Activated CD8-positive, alpha-beta memory T cell treated with anti-CD3 and anti-CD28 coated beads for 36 hours (primary cell): ENCODE measurements around the gene KRTAP4-16. TPM values are rescaled to one million over a fixed set of nuclear protein-coding genes. Genes with fewer than 3 reads are reported as not detected.
"Not testable (repeated sequence)": the region's sequence is repeated elsewhere in the genome, so short reads cannot be mapped to it uniquely, and the experiment has no call there.

Source experiments
- CTCF ChIA-PET: fragments of 350-600 bp; sonication (Branson Sonifier 250); formaldehyde crosslinking; loops from one replicate; lab custom pipeline; 2021; ENCODE audit warnings: antibody characterized with exemption; lab: Charles Lee
- POLR2A ChIA-PET: fragments of 350-600 bp; sonication (Branson Sonifier 250); formaldehyde crosslinking; loops from one replicate; lab custom pipeline; 2021; ENCODE audit warnings: antibody characterized with exemption; lab: Charles Lee
- total RNA-seq, 2 experiments: library from RNA; stranded (reverse); gene quantifications; one replicate each; pipeline ENCODE4 v1.2.3, GENCODE V29; 2021

Gene KRTAP4-16
- total RNA-seq, 2 experiments from 2014 or later: not detected

- POLR2A ChIA-PET: no interaction called here
Observed at GRCh38 chr17:41121742-41122141, 19.7 kb upstream of the KRTAP4-16 start.

DNA sequence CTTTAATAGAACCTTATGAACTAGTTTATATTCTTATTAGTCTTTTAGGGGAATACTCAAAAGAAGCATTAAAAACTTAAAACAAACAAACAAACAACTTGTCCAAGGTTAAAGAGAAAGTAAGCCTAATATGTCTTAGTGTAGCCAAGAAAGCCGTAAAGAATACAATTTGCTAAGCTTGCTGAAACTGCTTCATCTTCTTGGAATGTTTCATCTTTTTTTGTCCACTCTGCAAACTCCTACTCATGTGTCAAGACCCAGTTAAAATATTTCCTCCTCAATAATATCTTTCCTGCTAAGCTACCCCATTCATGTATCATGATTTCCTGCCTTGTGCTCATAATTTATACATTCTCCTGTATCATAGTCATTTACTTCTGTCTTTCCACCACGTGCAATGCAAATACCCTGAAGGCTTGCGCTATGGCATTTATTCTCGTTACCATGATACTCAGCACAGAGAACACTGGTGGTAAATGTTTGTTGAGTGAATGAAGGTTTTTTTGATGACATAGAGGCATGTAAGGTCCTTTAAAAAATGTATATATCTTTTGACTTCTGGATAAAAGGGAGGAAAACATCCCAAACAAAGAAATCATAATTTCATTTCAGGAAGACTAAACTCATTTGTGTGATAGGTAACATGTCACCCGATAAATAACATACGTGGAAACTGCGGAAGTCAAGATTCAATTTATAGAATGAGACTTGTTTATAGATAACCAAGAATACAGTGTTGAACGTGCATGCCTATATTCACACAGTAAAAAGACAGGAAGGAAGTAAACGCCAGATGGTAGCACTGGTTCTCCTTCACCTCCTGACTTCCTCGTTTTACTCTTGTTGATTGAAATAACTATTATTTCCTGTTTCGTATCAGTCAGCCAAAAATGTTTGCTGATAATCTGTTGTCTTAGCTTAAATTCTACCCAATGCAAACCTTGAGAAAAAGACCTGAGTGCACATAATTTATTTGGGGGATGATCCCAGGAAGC is 18.0 kb upstream of the KRTAP4-16 start:
- CTCF ChIA-PET, POLR2A ChIA-PET: not testable (repeated sequence)

More at GRCh38 chr17:41121742-41122141, 19.7 kb upstream of the KRTAP4-16 start:
- CTCF ChIA-PET: no interaction called here

DNA sequence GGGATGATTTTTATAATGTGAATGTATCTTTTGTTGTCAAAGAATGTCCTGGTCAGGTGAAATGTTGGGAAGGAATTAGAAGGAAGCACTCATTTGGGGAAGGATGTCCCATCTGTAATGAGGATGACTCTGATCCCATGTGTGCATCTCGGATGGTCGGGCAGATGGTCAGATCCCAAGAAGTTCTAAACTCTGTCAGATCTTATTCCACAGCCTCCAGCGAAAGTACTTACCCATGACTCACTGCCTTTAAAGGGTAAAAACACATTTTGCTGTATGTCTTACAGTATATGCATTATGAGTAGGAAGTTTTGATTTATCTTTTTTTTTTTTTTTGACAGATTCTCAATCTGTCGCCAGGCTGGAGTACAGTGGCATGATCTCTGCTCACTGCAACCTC is 16.7 kb upstream of the KRTAP4-16 start:
- CTCF ChIA-PET: no interaction called here
- POLR2A ChIA-PET: no interaction called here

GRCh38 chr17:41117846-41118386 is 15.9 kb upstream of the KRTAP4-16 start, which contains the start of gene KRTAP4-11:
Gene KRTAP4-11 (minus strand): TSS chr17:41118373. CDS start chr17:41118315, 58 bp downstream.
- POLR2A ChIA-PET, CTCF ChIA-PET: not testable (repeated sequence)

GRCh38 chr17:41116297-41116696 is 14.3 kb upstream of the KRTAP4-16 start:
- ChIA-PET CTCF (no interaction called here), POLR2A (no interaction called here)

- CTCF ChIA-PET: no interaction called here
- POLR2A ChIA-PET: no interaction called here
Observed at GRCh38 chr17:41111151-41111885, 9.3 kb upstream of the KRTAP4-16 start.

DNA sequence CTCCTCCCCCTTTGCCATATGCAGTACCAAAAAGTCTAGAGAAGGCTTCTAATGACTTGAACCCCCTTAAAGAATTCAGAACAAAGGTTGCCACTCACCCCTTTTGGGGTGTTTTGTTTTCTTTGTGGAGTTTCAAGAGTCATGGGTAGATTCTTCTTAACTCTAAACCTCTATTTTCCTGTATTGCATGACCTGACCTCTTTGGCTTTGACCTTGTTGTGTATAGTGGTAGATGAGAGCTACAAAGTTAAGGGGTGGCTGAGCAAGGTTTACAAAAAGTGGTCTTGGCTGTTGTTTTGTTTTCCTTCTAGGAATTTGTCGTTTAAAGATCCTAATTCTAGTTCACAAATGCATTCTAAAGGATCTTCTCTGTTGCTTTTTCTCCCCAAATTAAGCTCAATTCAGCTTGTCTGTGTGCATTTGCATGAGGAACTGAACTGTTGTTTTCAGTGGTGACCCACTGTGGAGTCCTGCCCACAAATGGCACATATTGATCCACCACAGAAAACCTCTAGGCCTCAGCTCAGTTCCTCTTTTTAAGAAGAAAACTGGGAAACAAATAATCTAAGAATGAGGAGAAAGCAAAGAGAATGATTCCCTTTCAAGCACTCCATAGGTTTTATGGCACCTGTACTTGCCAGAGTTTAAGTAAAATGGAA is 6.8 kb upstream of the KRTAP4-16 start:
- POLR2A ChIA-PET, CTCF ChIA-PET: not testable (repeated sequence)

DNA sequence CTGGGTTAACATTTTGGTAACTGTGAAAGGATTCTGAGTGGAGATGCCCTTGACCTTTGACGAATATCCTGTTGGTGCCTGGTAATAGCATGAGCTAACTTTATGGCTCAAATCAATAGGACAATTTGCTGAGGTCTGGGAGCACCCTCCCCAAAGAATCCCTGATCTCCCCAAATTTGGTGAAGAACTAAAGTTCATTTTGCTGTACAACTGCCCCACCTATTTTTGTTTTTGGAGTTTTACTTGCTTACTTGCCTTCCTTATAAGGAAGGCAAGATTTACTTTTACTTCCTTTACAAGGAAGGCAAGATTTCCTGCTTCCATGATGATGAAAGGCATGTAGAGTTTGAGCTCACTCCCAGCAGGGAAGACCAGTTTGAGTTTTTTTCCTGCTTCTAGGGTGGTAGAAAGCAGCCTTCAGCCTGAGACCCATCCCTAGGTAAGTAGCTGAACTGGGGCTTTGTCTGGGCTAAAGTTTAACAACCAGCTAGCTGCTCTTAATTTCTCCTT is 6.0 kb upstream of the KRTAP4-16 start:
- POLR2A ChIA-PET: no interaction called here
- CTCF ChIA-PET: no interaction called here

GRCh38 chr17:41105347-41105746 is 3.3 kb upstream of the KRTAP4-16 start, which contains the start of gene KRTAP4-9:
Gene KRTAP4-9 (plus strand): TSS chr17:41105389. CDS start chr17:41105389, 0 bp downstream.
- CTCF ChIA-PET, POLR2A ChIA-PET: not testable (repeated sequence)

DNA sequence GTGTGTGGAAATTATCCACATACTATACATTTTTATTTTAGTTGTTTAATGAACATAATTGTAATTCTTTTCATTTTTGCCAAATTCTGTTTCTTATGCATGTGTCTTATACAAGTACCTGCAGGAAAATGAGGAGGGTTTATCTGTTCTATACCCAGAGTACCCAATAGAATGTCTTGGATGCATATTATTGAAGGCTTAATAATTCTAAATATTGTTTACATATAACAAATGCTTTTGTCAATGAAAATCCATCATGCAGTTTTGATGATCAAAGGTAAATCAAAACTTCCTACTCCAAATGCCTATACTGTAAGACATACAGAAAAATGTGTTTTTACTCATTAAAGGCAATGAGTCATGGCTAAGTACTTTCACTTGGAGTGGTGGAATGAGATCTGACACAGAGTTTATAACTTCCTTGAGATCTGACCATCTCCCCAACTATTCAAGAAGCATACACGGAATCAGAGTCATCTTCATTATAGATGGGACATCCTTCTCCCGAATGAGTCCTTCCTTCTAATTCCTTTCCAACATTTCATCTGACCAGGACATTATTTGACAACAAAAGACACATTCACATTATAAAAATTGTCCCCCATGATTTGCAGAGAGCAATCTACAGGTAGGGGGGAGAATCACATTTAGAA is 2.5 kb upstream of the KRTAP4-16 start:
- CTCF ChIA-PET, POLR2A ChIA-PET: not testable (repeated sequence)

- POLR2A ChIA-PET: no interaction called here
- CTCF ChIA-PET: no interaction called here
Observed at GRCh38 chr17:41103896-41104295, 1.9 kb upstream of the KRTAP4-16 start.

DNA sequence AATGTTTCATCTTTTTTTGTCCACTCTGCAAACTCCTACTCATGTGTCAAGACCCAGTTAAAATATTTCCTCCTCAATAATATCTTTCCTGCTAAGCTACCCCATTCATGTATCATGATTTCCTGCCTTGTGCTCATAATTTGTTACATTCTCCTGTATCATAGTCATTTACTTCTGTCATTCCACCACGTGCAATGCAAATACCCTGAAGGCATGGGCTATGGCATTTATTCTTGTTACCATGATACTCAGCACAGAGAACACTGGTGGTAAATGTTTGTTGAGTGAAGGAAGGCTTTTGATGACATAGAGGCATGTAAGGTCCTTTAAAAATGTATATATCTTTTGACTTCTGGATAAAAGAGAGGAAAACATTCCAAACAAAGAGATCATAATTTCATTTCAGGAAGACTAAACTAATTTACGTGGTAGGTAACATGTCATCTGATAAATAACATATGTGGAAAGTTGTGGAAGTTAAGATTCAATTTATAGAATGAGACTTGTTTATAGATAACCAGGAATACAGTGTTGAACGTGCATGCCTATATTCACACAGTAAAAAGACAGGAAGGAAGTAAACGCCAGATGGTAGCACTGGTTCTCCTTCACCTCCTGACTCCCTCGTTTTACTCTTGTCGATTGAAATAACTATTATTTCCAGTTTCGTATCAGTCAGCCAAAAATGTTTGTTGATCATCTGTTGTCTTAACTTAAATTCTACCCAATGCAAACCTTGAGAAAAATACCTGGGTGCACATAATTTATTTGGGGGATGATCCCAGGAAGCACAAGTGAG is 2.1 kb downstream of the KRTAP4-16 start:
- POLR2A ChIA-PET, CTCF ChIA-PET: not testable (repeated sequence)

- ChIA-PET POLR2A (no interaction called here), CTCF (no interaction called here)
Observed at GRCh38 chr17:41098481-41098880, 3.5 kb downstream of the KRTAP4-16 start.

- POLR2A ChIA-PET: no interaction called here
- CTCF ChIA-PET: no interaction called here
Observed at GRCh38 chr17:41098042-41098441, 4.0 kb downstream of the KRTAP4-16 start, which contains the start of gene KRTAP4-8. Gene KRTAP4-8 (minus strand): TSS chr17:41098142. CDS start chr17:41098084, 58 bp downstream.

- CTCF ChIA-PET: no interaction called here
- POLR2A ChIA-PET: no interaction called here
Observed at GRCh38 chr17:41096055-41096454, 6.0 kb downstream of the KRTAP4-16 start.

DNA sequence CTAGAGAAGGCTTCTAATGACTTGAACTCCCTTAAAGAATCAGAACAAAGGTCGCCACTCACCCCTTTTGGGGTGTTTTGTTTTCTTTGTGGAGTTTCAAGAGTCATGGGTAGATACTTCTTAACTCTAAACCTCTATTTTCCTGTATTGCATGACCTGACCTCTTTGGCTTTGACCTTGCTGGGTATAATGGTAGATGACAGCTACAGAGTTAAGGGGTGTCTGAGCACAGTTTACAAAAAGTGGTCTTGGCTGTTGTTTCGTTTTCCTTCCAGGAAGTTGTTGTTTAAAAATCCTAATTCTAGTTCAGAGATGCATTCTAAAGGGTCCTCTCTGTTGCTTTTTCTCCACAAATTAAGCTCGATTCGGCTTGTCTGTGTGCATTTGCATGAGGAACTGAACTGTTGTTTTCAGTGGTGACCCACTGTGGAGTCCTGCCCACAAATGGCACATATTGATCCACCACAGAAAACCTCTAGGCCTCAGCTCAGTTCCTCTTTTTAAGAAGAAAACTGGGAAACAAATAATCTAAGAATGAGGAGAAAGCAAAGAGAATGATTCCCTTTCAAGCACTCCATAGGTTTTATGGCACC is 13.2 kb downstream of the KRTAP4-16 start:
- POLR2A ChIA-PET, CTCF ChIA-PET: not testable (repeated sequence)

GRCh38 chr17:41084100-41084856 is 17.7 kb downstream of the KRTAP4-16 start, which contains the start of gene KRTAP4-7:
Gene KRTAP4-7 (plus strand): TSS chr17:41084150. CDS start chr17:41084207, 57 bp downstream.
- POLR2A ChIA-PET, CTCF ChIA-PET: not testable (repeated sequence)
